Upper lobe of right lung (tissue), 1 donor: ENCODE data around the gene MAP2K5. TPM values are rescaled to one million over a fixed set of nuclear protein-coding genes. Genes with fewer than 3 reads are reported as not detected.

Experiments
- ATAC-seq: fragments of 200-7000 bp; cut with Tn5 transposase; one replicate; pipeline ENCODE4 v1.9.1; 2020; ENCODE audit warnings: mild to moderate bottlenecking, moderate library complexity
- DNase-seq: peaks from one replicate; pipeline ENCODE4 v3.0.0-alpha.2; 2020
- H3K27ac ChIP-seq: fragments of 200-600 bp; one replicate; pipeline ENCODE4 v1.8.0; 2022
- H3K27me3 ChIP-seq: fragments of 200-600 bp; one replicate; pipeline ENCODE4 v1.8.0; 2022; ENCODE audit warnings: mild to moderate bottlenecking
- H3K36me3 ChIP-seq: fragments of 200-600 bp; one replicate; pipeline ENCODE4 v1.8.0; 2022
- H3K4me1 ChIP-seq: fragments of 200-600 bp; one replicate; pipeline ENCODE4 v1.8.0; 2022
- H3K4me3 ChIP-seq: fragments of 200-600 bp; one replicate; pipeline ENCODE4 v1.8.0; 2022; ENCODE audit warnings: mild to moderate bottlenecking
- H3K9me3 ChIP-seq: fragments of 200-600 bp; one replicate; pipeline ENCODE4 v1.8.0; 2022
- intact Hi-C: fragments of 100-400 bp; cut with DNase I; formaldehyde crosslinking; loops from one replicate; pipeline ENCODE4 v1.11.0; 2022
- total RNA-seq: library from RNA; stranded (reverse); fragmentation: NEBNext Ultra II Directional; extraction: Animal tissue kit (Norgen Biotek cat#: 25700); gene quantifications from one replicate; pipeline ENCODE4 v1.2.1, GENCODE V29; 2021
- TF ChIP-seq, protein P1 (sequence below): fragments of 200-600 bp; IDR thresholded peaks from one replicate; pipeline ENCODE4 v1.8.0; 2022; ENCODE audit warnings: antibody characterized with exemption
- donor health status: DM: no; HTN: yes; CAD: no; lungs with severe emphysema.

Gene MAP2K5
- total RNA-seq, 1 donor from 2014 or later = 18.3 TPM

DNA sequence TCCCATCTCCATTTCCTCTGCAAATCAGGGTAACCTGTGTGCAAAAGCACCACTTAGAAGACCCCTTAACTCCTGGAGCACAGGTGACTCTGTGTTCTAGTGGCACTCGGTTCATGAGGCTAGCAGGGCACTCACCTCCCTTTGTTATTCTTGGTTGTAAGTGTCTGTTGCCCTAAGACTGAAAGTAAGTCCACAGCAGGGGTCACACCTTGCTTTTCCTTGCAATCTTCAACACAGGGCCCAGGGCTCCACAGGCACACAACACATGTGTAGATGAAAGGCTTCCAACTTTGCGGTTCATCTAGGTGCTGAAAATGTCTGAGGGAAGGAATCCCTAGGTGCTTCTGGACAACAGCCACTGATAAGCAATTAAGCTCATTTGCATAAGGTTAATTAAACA lies 294.5 kb downstream of the MAP2K5 start:
- Histone ChIP-seq H3K27me3 (peaks cover 42% of the 10 kb centered on the region), H3K27ac (no peak overlapping the region), H3K4me3 (no peak overlapping the region), H3K4me1 (peaks cover 56% of the 10 kb centered on the region), H3K36me3 (no peaks in the 10 kb centered on the region), H3K9me3 (no peaks in the 10 kb centered on the region)
- TF ChIP-seq, protein P1, sequence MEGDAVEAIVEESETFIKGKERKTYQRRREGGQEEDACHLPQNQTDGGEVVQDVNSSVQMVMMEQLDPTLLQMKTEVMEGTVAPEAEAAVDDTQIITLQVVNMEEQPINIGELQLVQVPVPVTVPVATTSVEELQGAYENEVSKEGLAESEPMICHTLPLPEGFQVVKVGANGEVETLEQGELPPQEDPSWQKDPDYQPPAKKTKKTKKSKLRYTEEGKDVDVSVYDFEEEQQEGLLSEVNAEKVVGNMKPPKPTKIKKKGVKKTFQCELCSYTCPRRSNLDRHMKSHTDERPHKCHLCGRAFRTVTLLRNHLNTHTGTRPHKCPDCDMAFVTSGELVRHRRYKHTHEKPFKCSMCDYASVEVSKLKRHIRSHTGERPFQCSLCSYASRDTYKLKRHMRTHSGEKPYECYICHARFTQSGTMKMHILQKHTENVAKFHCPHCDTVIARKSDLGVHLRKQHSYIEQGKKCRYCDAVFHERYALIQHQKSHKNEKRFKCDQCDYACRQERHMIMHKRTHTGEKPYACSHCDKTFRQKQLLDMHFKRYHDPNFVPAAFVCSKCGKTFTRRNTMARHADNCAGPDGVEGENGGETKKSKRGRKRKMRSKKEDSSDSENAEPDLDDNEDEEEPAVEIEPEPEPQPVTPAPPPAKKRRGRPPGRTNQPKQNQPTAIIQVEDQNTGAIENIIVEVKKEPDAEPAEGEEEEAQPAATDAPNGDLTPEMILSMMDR = no peak
- DNase-seq = no peak
- ATAC-seq = no peak
- intact Hi-C loops = loop anchor here (10.0 kb wide), 2 partner anchors 312 to 892 kb away; partner anchors contain the start of gene C15orf61

DNA sequence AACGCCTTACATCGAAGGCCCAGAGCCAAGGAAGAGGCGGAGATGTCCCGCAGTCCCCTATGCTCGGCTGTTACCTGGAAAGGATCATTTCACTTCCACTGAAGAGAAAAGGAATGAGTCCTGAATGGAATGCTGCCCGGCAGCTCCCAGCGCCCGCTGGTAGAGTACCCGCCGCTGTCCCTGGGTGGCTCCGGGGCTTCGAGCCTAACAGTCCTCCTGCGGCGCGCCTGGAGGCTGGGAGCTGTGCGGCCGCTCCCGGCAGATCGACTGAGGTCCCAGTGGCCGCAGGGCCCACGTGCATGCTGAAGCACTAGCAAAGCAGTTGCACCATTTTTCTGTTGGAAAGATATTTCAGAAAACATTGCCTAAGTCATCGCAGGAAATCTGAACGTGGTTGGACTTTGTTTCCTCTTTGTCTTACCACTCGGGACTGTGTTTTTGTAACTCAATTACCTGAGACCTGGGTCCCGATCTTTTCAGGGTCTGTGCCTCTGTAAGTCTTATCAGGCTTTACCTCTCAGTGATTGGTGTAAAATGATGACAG lies 296.4 kb downstream of the MAP2K5 start:
- ATAC-seq = peak; percentile 73
- Histone ChIP-seq H3K27me3 (peaks cover 23% of the 10 kb centered on the region), H3K4me3 (peak overlapping the region; percentile 91), H3K4me1 (peaks cover 42% of the 10 kb centered on the region), H3K36me3 (no peaks in the 10 kb centered on the region), H3K27ac (peak overlapping the region; percentile 98), H3K9me3 (no peaks in the 10 kb centered on the region)
- TF ChIP-seq, protein P1 = no peak
- peak; percentile 90 for DNase-seq
- intact Hi-C loops = loop anchor here (10.0 kb wide), 2 partner anchors 314 to 894 kb away; partner anchors contain the start of gene C15orf61

DNA sequence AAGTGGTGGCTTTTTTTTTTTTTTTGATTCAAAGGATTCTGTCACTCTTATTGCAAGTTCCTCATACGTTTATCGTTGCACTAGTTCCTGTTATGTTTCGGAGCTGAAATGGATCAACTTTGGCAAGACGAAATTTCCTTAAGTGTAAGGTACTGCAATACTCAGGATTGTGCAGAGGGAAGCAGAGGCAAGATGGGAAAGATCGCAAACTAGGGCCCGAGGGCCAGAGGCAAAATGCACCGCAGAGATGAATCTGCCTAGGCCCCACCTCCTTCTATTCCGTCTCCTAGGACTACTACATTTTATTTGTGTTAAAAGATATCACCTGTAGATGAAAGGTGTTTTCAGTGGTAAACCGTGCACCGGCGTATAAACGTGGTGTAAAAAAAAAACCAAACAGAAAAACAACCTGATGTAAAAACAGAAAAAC lies 297.0 kb downstream of the MAP2K5 start:
- ATAC-seq (no peak), DNase-seq (no peak)
- H3K36me3 ChIP-seq = no peaks in the 10 kb centered on the region
- no peaks in the 10 kb centered on the region for H3K9me3 ChIP-seq
- intact Hi-C loops = loop anchor here (10.0 kb wide), 2 partner anchors 315 to 895 kb away; partner anchors contain the start of gene C15orf61
- peak overlapping the region; percentile 98 for H3K27ac ChIP-seq
- H3K4me3 ChIP-seq = peak overlapping the region; percentile 91
- peaks cover 17% of the 10 kb centered on the region for H3K27me3 ChIP-seq
- TF ChIP-seq, protein P1 = no peak
- H3K4me1 ChIP-seq = peaks cover 39% of the 10 kb centered on the region

DNA sequence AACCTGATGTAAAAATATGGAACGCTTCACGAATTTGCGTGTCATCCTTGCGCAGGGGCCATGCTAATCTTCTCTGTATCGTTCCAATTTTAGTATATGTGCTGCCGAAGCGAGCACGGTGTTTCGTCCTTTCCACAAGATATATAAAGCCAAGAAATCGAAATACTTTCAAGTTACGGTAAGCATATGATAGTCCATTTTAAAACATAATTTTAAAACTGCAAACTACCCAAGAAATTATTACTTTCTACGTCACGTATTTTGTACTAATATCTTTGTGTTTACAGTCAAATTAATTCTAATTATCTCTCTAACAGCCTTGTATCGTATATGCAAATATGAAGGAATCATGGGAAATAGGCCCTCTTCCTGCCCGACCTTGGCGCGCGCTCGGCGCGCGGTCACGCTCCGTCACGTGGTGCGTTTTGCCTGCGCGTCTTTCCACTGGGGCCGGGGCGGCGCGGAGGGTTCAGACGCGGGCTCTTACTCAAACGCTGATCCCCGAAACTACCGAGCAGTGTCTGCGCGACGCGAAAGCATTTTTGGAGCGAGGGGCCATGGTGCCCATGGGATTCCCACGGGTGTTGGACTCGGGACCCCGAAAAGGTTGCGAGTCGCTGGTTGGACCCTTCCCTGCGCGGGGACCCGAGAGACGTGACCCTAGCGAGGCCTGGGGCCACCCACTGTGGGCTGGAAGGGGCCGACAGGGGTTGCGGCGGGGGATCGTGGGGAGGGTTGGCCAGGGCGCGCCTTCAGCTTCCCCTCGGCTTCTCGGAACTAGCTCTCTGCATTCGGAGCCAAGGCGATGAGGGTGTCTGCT lies 297.6 kb downstream of the MAP2K5 start, which contains the start of gene RNU6-1:
Gene RNU6-1 (minus strand): TSS at position 117 of the 820 bp plus-strand sequence.
- peaks cover 33% of the 10 kb centered on the region for H3K4me1 ChIP-seq
- ATAC-seq = peak; percentile 88
- TF ChIP-seq, protein P1 = no peak
- no peaks in the 10 kb centered on the region for H3K36me3 ChIP-seq
- intact Hi-C loops = loop anchor here (10.0 kb wide), 2 partner anchors 315 to 895 kb away; partner anchors contain the start of gene C15orf61
- peak; percentile 97 for DNase-seq
- H3K9me3 ChIP-seq = no peaks in the 10 kb centered on the region
- H3K27me3 ChIP-seq = peaks cover 11% of the 10 kb centered on the region
- peak within 1 kb of the TSS; percentile 98 for H3K27ac ChIP-seq
- H3K4me3 ChIP-seq = peak within 1 kb of the TSS; percentile 91

DNA sequence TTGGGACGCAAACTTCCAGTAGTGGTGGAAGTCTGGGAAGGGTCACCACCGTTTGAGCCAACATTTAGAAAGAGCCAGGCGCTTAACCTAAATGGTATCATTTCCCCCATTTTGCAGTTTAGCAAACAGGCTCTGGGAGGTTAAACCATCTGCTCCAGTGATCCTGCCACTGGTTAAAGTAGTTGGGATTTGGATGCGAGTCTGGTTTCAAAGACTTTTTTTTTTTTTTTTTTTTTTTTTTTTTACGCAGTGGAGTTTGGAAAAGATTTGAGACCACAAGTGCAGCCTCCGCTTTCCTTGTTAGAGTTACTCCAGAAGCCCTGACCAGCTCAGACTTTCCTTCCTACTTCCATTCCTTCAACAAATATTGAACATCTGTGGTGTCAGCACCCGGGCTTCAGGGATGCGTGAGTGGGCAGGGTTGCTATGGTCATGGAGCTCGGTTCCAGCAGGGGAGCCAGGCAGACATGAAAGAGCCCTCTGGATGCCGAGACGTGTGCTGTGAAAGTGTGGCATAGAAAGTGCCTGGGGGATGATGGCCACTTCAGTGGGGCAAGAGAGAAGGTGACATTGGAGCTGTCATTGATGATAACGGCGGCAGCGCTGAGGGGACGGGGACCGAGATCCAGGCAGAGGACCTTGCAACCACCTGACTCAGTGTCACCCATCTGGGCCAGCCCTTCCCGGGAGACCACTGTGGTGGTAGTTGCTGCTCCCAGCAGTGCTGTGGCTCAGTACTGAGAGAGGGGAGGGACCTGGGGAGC lies 298.4 kb downstream of the MAP2K5 start:
- H3K27me3 ChIP-seq = peaks cover 3% of the 10 kb centered on the region
- H3K4me1 ChIP-seq = peaks cover 25% of the 10 kb centered on the region
- TF ChIP-seq, protein P1 = no peak
- peak overlapping the region; percentile 98 for H3K27ac ChIP-seq
- H3K36me3 ChIP-seq = no peaks in the 10 kb centered on the region
- no peaks in the 10 kb centered on the region for H3K9me3 ChIP-seq
- ATAC-seq (peak; percentile 1), DNase-seq (no peak)
- peak overlapping the region; percentile 91 for H3K4me3 ChIP-seq
- intact Hi-C loops = no loop called here
